Trophoblast cell (in vitro differentiated cells and primary cell): ENCODE data around the gene ZC3H12A.
"Not testable (repeated sequence)": the region's sequence is repeated elsewhere in the genome, so short reads cannot be mapped to it uniquely, and the experiment has no call there.

Experiments
- DNase-seq, 2 donors: peaks; one replicate each; pipeline ENCODE4 v3.0.0-alpha.2; 2016
- H2AFZ ChIP-seq: 2 replicates; pipeline ENCODE4 v1.6.1; 2013; ENCODE audit warnings: low read length, moderate library complexity, mild to moderate bottlenecking; ENCODE audit not compliant: insufficient read depth, poor library complexity
- H2AK5ac ChIP-seq: 2 replicates; pipeline ENCODE4 v1.6.1; 2013; ENCODE audit warnings: mild to moderate bottlenecking, low read length
- H2BK120ac ChIP-seq: 2 replicates; pipeline ENCODE4 v1.6.1; 2013; ENCODE audit warnings: low read length, mild to moderate bottlenecking, moderate library complexity; ENCODE audit not compliant: insufficient read depth, poor library complexity
- H2BK12ac ChIP-seq: 2 replicates; pipeline ENCODE4 v1.6.1; 2013; ENCODE audit warnings: mild to moderate bottlenecking, low read length, moderate library complexity
- H2BK5ac ChIP-seq: 2 replicates; pipeline ENCODE4 v1.6.1; 2013; ENCODE audit warnings: low read length, low read depth, moderate library complexity, mild to moderate bottlenecking; ENCODE audit not compliant: poor library complexity
- H3K14ac ChIP-seq: 2 replicates; pipeline ENCODE4 v1.6.1; 2013; ENCODE audit warnings: mild to moderate bottlenecking, low read length
- H3K18ac ChIP-seq: 2 replicates; pipeline ENCODE4 v1.6.1; 2013; ENCODE audit warnings: mild to moderate bottlenecking, low read length
- H3K23ac ChIP-seq: 2 replicates; pipeline ENCODE4 v1.6.1; 2013; ENCODE audit warnings: low read length
- H3K27ac ChIP-seq: 2 replicates; pipeline ENCODE4 v1.5.1; 2013; ENCODE audit warnings: low read depth, mild to moderate bottlenecking, inconsistent platforms, low read length, moderate library complexity
- H3K27me3 ChIP-seq: 2 replicates; pipeline ENCODE4 v1.6.1; 2013; ENCODE audit warnings: inconsistent platforms, mild to moderate bottlenecking, low read length, moderate library complexity; ENCODE audit not compliant: insufficient read depth
- H3K36me3 ChIP-seq, 2 experiments: 1 replicate in 1 of 2; 2 replicates in 1 of 2; pipeline ENCODE4 v1.6.1; 2013; ENCODE audit warnings: low read length in 2 of 2, mild to moderate bottlenecking in 2 of 2, moderate library complexity in 1 of 2; ENCODE audit not compliant: insufficient read depth in 2 of 2, control insufficient read depth in 1 of 2
- H3K4ac ChIP-seq: 2 replicates; pipeline ENCODE4 v1.6.1; 2013; ENCODE audit warnings: low read depth, mild to moderate bottlenecking, low read length, moderate library complexity
- H3K4me1 ChIP-seq, 2 experiments: 1 replicate in 1 of 2; 2 replicates in 1 of 2; pipeline ENCODE4 v1.6.1; 2013; ENCODE audit warnings: low read length in 2 of 2, mild to moderate bottlenecking in 2 of 2, moderate library complexity in 1 of 2; ENCODE audit not compliant: insufficient read depth in 2 of 2, control insufficient read depth in 1 of 2
- H3K4me2 ChIP-seq: 2 replicates; pipeline ENCODE4 v1.6.1; 2013; ENCODE audit warnings: inconsistent platforms, mild to moderate bottlenecking, low read length, moderate library complexity
- H3K4me3 ChIP-seq: 2 replicates; pipeline ENCODE4 v1.5.1; 2013; ENCODE audit warnings: mild to moderate bottlenecking, low read depth, low read length, inconsistent platforms
- H3K79me1 ChIP-seq: one replicate; pipeline ENCODE4 v1.6.1; 2013; ENCODE audit warnings: low read length
- H3K79me2 ChIP-seq: 2 replicates; pipeline ENCODE4 v1.6.1; 2013; ENCODE audit warnings: low read length, mild to moderate bottlenecking; ENCODE audit not compliant: control insufficient read depth, insufficient read depth, poor library complexity
- H3K9ac ChIP-seq: 2 replicates; pipeline ENCODE4 v1.6.1; 2013; ENCODE audit warnings: mild to moderate bottlenecking, low read length
- H3K9me3 ChIP-seq: 2 replicates; pipeline ENCODE4 v1.6.1; 2013; ENCODE audit warnings: low read depth, mild to moderate bottlenecking, control low read depth, inconsistent platforms, low read length; ENCODE audit not compliant: insufficient read depth
- H4K12ac ChIP-seq: 2 replicates; pipeline ENCODE4 v1.6.1; 2013; ENCODE audit warnings: low read depth, mild to moderate bottlenecking, low read length, moderate library complexity
- H4K8ac ChIP-seq: 2 replicates; pipeline ENCODE4 v1.6.1; 2013; ENCODE audit warnings: low read depth, mild to moderate bottlenecking, low read length, moderate library complexity
- H4K91ac ChIP-seq: one replicate; pipeline ENCODE4 v1.6.1; 2013; ENCODE audit warnings: low read depth, mild to moderate bottlenecking, low read length, moderate library complexity
- WGBS: extraction: QIAGEN DNeasy Blood & Tissue Kit; methylation state at CpG from one replicate; pipeline ENCODE4 v1.1.7; 2013; ENCODE audit warnings: missing lambda C conversion rate; ENCODE audit not compliant: insufficient read length, insufficient coverage; ENCODE audit errors: extremely low coverage; 5-methylcytosine and 5-hydroxymethylcytosine counted together

The ZC3H12A gene

GRCh38 chr1:37502104-37502503 lies 27.7 kb downstream of the ZC3H12A start:
- Histone ChIP-seq H4K8ac (no peak overlapping the region), H3K4me3 (no peak overlapping the region), H3K9me3 (no peaks in the 10 kb centered on the region), H4K12ac (no peak overlapping the region), H3K27me3 (no peaks in the 10 kb centered on the region), H3K27ac (no peak overlapping the region), H2AK5ac (no peak overlapping the region), H3K4ac (no peak overlapping the region), H3K4me2 (no peak overlapping the region), H3K18ac (no peak overlapping the region), H4K91ac (no peak overlapping the region), H3K79me1 (no peaks in the 10 kb centered on the region), H2AFZ (no peak overlapping the region), H3K9ac (no peak overlapping the region), H3K23ac (no peak overlapping the region), H2BK12ac (no peak overlapping the region), H3K14ac (no peak overlapping the region), H2BK5ac (no peak overlapping the region), H2BK120ac (no peak overlapping the region), H3K4me1 (no peaks in the 10 kb centered on the region), H3K36me3 (peaks cover 6 to 25% of the 10 kb centered on the region in 2 experiments), H3K79me2 (no peaks in the 10 kb centered on the region)
- DNase-seq = no peak

GRCh38 chr1:37502791-37503190 lies 28.4 kb downstream of the ZC3H12A start:
- not testable (repeated sequence) for H3K14ac ChIP-seq, H3K79me1 ChIP-seq, H4K12ac ChIP-seq, H3K23ac ChIP-seq, H3K9me3 ChIP-seq, H2BK5ac ChIP-seq, H3K18ac ChIP-seq, H2BK120ac ChIP-seq, H3K4me2 ChIP-seq, H4K91ac ChIP-seq, H2BK12ac ChIP-seq, H3K9ac ChIP-seq, H3K4ac ChIP-seq, H3K4me1 ChIP-seq, H3K27ac ChIP-seq, H2AK5ac ChIP-seq, H4K8ac ChIP-seq, H2AFZ ChIP-seq, DNase-seq, H3K27me3 ChIP-seq, H3K79me2 ChIP-seq, H3K4me3 ChIP-seq
- WGBS = no CpG with 5 or more reads among the region's 2 CpGs
- H3K36me3 ChIP-seq = peaks cover 7 to 26% of the 10 kb centered on the region in 2 experiments

- H2AFZ ChIP-seq = no peak overlapping the region
- H3K79me2 ChIP-seq = no peaks in the 10 kb centered on the region
- H2BK120ac ChIP-seq = no peak overlapping the region
- no peaks in the 10 kb centered on the region for H3K27me3 ChIP-seq
- no peak overlapping the region for H3K27ac ChIP-seq
- no peaks in the 10 kb centered on the region for H3K4me1 ChIP-seq
- H3K23ac ChIP-seq = no peak overlapping the region
- no peaks in the 10 kb centered on the region for H3K9me3 ChIP-seq
- no peak overlapping the region for H3K4ac ChIP-seq
- H3K36me3 ChIP-seq = peaks cover 7 to 17% of the 10 kb centered on the region in 2 experiments
- no peak overlapping the region for H3K4me2 ChIP-seq
- no peak overlapping the region for H3K14ac ChIP-seq
- no peak overlapping the region for H3K4me3 ChIP-seq
- H4K91ac ChIP-seq = no peak overlapping the region
- no peak overlapping the region for H2BK5ac ChIP-seq
- H2AK5ac ChIP-seq = no peak overlapping the region
- no CpG with 5 or more reads among the region's 2 CpGs for WGBS
- H4K8ac ChIP-seq = no peak overlapping the region
- no peak overlapping the region for H2BK12ac ChIP-seq
- no peak overlapping the region for H3K9ac ChIP-seq
- no peak overlapping the region for H4K12ac ChIP-seq
- no peak for DNase-seq
- no peaks in the 10 kb centered on the region for H3K79me1 ChIP-seq
- H3K18ac ChIP-seq = no peak overlapping the region
These were observed 32.4 kb downstream of the ZC3H12A start for GRCh38 chr1:37506740-37507139.

GRCh38 chr1:37509181-37509580 lies 34.8 kb downstream of the ZC3H12A start:
- Histone ChIP-seq H2BK12ac (no peak overlapping the region), H3K18ac (no peak overlapping the region), H2BK120ac (no peak overlapping the region), H3K4me2 (no peak overlapping the region), H3K14ac (no peak overlapping the region), H3K9me3 (no peaks in the 10 kb centered on the region), H3K9ac (no peak overlapping the region), H3K4me1 (peaks cover 5 to 6% of the 10 kb centered on the region in 2 experiments), H4K91ac (no peak overlapping the region), H4K8ac (no peak overlapping the region), H3K79me1 (no peaks in the 10 kb centered on the region), H2BK5ac (no peak overlapping the region), H3K27me3 (no peaks in the 10 kb centered on the region), H3K27ac (no peak overlapping the region), H2AFZ (no peak overlapping the region), H3K4ac (no peak overlapping the region), H3K4me3 (no peak overlapping the region), H3K79me2 (peaks cover 3% of the 10 kb centered on the region), H4K12ac (no peak overlapping the region), H3K23ac (no peak overlapping the region), H2AK5ac (no peak overlapping the region), H3K36me3 (peaks cover 12 to 16% of the 10 kb centered on the region in 2 experiments)
- DNase-seq = no peak
- no CpG with 5 or more reads among the region's 4 CpGs for WGBS
